HG03457 (cell line): ENCODE results near the gene PRPF8.
A peak's percentile ranks its signal among the peaks of the same experiment; 100 is the strongest.
"Not testable (repeated sequence)": the region's sequence is repeated elsewhere in the genome, so short reads cannot be mapped to it uniquely, and the experiment has no call there.

Experiments used
- ATAC-seq: cut with Tn5 transposase; IDR thresholded peaks from one replicate; pipeline ENCODE4 v1.9.1; 2021; ENCODE audit warnings: moderate number of reproducible peaks; ENCODE audit not compliant: unreplicated experiment

Gene PRPF8

DNA sequence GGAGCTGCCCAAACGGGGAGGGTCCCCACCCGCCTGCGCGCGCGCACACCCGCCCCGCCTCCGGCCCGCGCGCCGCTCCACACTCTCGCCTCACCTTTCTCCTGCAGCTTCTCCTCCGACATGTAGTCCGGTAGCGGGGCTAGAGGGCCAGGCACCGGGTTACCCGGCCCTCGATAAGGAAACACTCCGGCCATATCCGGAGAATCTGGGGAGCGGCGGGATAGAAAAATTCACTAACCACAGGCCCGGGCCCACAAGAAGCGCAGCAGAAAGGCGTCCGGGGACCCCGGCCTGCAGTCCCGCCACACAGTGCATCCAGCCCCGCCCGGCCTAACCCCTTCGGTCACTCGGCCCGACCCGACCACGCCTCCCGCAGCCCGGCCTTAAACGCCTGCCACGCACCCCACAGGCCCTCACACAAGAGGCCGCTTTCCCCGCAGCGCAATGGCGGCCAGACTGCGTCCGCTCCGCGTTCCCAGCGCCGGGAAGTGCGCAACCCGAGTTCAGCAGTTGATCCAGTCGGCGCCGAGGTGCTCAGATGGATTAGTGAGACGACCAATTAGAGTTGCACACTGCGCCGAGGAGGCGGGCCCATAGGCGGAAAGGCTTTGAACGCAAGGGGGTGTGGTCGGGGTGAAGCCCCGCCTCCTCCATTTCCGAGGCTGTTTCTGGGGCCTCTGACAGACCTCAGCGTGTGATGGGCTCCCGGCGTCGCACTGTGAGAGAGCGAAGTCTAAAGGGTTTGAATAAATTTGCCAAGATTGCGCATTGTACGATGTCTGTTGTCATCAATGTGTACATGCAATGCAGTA lies at the start of gene PRPF8:
Gene PRPF8, minus strand, starts transcription at position 490 of the 812 bp plus-strand sequence. Its CDS starts 296 bp downstream, at position 194.
- ATAC-seq = peak; percentile 92

DNA sequence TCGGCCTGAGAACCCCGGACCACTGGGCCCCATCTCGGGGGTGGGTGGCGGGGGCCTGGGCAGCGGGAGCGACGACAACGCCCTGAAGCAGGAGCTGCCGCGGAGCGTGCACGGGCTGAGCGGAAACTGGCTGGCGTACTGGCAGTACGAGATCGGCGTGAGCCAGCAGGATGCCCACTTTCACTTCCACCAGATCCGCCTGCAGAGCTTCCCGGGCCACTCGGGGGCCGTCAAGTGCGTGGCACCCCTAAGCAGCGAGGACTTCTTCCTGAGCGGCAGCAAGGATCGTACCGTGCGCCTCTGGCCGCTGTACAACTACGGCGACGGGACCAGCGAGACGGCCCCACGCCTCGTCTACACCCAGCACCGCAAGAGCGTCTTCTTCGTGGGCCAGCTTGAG lies 49.1 kb upstream of the PRPF8 start:
- no peak for ATAC-seq

DNA sequence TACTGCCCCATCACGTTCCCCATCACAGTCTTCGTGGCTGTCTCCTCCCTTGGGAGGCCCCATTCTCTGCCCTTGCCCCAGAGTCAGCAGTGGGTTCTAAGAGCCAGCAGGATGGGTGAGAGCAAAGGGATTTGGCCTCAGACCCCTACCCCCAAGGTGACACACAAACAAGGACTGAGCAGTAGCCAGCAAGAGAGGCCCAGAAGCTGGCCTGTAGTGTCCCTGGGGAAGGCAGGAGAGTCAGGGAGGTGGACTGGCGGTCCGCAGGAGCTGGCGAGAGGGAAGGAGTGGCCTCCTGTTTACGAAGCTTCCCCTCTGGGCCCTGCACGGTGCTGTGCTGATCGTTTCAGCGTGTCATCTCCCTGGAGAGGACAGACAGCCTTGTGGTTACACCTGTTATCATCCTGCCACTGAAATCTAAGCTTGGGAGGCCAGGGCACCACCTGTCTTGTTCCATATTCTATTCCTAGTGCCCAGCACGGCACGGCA lies 48.2 kb upstream of the PRPF8 start:
- no peak for ATAC-seq

DNA sequence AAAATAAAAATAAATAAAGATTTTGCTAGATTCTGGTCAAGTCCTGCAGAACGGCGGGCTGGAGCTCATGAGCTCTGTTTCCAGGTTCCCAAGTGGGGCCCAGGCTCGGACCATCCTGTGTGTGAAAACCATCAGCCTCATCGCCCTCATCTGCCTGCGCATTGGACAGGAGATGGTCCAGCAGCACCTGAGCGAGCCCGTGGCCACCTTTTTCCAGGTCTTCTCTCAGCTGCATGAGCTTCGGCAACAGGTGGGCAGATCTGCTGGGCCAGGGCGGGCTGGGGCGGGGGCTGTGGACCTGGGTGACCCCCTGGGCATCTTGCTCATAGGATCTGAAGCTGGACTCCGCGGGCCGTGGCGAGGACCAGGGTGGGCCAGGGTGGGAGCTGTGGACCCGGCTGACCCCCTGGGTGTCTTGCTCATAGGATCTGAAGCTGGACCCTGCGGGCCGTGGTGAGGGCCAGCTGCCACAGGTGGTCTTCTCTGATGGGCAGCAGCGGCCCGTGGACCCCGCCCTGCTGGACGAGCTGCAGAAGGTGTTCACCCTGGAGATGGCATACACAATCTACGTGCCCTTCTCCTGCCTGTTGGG lies 47.7 kb upstream of the PRPF8 start:
- no peak for ATAC-seq

DNA sequence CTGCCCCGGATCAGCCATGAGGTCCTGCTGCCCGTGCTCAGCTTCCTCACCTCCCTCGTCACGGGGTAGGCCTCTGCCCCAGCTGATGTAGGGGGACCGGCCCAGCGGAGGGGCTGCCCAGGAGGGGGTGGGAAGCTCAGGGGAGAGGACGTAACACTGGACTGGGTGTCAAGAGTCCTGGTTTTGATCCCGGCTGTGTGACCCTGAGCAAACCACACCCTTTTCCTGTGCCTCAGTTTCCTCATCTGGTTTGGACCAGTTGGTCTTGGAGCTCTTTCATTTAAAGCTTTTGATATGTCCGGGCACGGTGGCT lies 46.5 kb upstream of the PRPF8 start:
- no peak for ATAC-seq

DNA sequence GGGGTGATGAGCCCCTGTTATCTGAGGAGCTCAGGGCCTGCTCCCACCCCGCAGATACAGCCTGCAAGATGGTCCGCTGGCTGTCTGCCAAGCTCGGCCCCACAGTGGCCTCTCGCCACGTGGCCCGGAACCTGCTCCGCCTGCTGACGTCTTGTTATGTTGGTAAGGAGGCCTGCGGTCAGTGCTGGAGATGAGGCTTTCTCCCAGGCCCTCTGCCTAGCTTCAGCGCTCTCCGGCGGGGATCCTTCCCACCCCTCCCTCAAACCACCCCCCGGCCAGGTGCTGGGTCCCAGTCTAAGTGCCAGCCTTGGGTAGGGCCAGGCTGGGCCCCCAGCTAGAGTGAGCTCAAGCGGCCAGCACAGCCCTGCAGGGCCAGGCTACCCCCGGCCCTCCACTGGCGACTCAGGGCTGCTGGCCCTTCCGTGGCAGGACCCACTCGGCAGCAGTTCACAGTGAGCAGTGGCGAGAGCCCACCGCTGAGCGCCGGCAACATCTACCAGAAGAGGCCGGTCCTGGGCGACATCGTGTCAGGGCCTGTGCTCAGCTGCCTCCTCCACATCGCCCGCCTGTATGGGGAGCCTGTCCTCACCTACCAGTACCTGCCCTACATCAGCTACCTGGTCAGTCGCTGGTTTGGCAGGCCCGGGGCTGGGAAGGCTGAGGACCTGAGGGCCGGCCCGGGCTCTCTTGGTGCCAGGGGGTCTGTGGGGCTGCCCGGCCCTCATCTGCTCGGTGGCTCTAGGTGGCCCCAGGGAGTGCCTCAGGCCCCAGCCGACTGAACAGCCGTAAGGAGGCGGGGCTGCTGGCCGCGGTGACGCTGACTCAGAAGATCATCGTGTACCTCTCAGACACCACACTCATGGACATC lies 45.9 kb upstream of the PRPF8 start:
- no peak for ATAC-seq

DNA sequence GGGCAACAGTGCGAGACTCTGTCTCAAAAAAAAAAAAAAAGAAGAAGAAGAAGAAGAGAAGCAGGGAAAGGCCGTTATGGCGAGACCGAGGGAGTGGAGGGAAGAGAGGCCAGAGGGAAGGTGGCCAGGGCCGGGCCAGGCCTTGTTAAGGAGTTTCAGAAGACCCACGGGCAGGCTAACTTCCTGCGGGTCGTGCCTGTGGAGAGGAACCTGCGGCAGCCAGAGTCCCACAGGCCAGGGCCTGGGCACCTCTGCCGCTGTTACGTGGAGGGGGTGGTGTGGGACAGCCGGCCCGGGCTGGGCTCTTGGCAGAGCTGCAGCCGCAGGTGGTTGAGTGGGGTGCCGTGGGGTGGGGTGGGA lies 45.3 kb upstream of the PRPF8 start:
- ATAC-seq = no peak

DNA sequence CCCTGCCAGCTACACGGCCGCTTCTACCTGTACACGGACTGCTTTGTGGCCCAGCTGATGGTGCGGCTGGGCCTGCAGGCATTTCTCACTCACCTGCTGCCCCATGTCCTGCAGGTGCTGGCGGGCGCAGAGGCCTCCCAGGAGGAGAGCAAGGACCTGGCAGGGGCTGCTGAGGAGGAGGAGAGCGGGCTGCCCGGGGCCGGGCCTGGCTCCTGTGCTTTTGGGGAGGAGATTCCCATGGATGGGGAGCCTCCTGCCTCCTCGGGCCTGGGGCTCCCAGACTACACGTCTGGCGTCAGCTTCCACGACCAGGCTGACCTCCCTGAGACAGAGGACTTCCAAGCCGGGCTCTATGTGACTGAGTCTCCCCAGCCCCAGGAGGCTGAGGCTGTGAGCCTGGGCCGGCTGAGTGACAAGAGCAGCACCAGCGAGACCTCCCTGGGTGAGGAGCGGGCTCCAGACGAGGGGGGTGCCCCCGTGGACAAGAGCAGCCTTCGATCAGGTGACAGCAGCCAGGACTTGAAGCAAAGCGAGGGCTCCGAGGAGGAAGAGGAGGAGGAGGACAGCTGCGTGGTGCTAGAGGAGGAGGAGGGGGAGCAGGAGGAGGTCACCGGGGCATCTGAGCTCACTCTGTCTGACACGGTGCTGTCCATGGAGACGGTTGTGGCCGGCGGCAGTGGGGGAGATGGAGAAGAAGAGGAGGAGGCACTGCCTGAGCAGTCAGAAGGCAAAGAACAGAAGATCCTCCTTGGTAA lies 43.4 kb upstream of the PRPF8 start:
- ATAC-seq = no peak

DNA sequence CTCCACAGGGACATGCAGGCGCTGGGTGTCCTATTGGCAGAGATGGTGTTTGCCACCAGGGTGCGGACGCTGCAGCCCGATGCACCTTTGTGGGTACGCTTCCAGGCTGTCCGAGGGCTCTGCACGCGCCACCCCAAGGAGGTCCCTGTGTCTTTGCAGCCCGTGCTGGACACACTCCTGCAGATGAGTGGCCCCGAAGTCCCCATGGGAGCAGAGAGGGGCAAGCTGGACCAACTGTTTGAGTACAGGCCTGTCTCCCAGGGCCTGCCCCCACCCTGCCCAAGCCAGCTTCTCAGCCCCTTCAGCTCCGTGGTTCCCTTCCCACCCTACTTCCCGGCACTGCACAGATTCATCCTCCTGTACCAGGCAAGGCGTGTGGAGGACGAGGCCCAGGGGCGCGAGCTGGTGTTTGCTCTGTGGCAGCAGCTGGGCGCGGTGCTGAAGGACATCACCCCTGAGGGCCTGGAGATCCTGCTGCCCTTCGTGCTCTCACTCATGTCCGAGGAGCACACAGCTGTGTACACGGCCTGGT lies 42.7 kb upstream of the PRPF8 start:
- ATAC-seq = no peak

DNA sequence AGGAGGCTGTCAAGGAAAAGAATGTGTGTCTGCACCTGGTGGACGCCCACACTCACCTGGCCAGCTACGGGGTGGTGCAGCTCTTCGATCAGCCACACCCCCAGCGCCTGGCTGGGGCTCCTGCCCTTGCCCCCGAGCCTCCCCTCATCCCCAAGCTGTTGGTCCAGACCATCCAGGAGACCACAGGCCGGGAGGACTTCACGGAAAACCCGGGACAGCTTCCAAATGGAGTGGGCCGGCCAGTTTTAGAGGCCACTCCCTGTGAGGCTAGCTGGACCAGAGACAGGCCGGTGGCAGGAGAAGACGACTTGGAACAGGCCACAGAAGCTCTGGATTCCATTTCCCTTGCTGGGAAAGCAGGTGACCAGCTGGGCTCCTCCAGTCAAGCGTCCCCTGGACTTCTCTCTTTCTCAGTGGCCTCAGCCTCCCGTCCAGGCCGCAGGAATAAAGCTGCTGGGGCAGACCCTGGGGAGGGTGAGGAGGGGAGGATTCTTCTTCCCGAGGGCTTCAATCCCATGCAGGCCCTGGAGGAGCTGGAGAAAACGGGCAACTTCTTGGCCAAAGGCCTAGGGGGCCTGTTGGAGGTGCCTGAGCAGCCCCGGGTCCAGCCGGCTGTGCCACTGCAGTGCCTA lies 42.1 kb upstream of the PRPF8 start:
- ATAC-seq = no peak

DNA sequence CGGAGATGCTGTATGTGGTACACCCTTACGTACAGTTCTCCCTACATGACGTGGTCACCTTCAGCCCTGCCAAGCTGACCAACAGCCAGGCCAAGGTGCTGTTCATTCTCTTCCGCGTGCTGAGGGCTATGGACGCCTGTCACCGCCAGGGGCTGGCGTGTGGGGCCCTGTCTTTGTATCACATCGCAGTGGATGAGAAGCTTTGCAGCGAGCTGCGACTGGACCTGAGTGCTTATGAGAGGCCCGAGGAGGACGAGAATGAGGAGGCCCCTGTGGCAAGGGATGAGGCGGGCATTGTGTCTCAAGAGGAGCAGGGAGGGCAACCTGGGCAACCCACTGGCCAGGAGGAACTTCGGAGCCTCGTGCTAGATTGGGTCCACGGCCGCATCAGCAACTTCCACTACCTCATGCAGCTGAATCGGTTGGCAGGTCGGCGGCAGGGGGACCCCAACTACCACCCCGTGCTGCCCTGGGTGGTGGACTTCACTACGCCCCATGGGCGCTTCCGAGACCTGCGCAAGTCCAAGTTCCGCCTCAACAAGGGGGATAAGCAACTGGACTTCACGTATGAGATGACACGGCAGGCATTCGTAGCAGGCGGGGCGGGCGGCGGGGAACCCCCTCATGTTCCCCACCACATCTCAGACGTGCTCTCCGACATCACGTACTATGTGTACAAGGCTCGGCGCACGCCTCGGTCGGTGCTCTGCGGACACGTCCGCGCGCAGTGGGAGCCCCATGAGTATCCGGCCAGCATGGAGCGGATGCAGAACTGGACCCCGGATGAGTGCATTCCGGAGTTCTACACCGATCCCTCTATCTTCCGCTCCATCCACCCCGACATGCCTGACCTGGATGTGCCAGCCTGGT lies 41.2 kb upstream of the PRPF8 start:
- no peak for ATAC-seq

DNA sequence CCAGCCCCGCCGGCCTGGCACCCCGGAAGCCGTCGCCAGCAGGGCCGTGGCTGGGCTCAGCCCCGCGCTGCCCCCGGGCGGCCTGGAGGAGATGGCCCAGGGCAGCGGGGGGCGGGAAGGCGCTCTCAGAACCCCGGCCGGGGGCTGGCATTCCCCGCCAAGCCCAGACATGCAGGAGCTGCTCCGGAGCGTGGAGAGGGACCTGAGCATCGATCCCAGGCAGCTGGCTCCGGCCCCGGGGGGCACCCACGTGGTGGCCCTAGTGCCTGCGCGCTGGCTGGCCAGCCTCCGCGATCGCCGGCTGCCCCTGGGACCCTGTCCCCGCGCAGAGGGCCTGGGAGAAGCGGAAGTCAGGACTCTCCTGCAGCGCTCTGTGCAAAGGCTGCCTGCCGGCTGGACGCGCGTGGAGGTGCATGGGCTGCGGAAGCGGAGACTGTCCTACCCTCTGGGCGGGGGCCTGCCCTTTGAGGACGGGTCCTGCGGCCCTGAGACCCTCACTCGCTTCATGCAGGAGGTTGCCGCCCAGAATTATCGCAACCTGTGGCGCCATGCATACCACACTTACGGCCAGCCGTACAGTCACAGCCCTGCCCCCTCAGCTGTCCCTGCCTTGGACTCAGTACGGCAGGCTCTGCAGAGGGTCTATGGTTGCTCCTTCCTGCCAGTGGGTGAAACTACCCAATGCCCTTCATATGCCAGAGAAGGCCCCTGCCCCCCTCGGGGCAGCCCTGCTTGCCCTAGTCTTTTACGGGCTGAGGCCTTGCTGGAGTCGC lies 40.4 kb upstream of the PRPF8 start:
- no peak for ATAC-seq

DNA sequence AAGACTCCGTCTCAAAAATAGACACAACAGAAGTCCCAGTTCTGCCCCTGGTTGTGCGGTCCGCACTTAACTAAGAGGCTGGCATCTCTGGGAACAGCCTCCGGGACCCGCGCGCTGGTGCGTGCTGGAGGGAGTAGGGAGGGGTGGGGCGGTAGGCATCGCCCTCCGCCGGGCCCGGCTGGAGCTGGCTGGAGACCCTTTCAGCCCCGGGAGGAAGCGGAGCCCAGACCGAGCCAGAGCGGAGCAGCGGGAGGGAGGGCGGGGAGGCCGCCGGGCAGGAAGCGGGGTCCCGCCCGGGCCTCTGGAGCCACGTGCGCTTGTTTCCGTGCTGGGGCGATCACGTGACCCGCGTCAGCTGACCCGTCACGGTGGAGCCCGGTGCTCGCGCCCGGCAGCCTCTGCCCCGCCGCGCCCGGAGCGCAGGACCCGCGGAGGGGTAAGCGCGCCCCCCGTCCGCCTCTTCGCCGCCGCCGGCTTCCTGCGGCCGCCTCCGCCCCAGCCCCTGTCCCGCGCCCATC lies 39.7 kb upstream of the PRPF8 start, which contains the start of gene WDR81:
Gene WDR81, plus strand, starts transcription at position 354 of the 518 bp plus-strand sequence. CDS start 256 bp downstream, outside the sequence.
- ATAC-seq = no peak

DNA sequence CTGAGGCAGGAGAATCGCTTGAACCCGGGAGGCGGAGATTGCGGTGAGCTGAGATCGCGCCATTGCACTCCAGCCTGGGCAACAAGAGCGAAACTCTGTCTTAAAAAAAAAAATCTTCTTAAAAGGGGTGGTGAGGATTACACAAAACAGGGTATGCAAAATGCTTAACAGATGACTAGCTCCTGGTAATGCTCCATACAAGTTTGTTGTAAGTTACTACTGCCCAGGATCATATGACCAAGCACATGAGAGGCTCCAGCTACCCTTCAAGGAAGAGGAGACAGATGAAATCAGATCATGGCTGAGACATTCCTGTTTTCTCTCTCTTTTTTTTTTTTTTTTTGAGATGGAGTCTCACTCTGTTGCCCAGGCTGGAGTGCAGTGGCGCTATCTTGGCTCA lies 37.4 kb upstream of the PRPF8 start:
- ATAC-seq = not testable (repeated sequence)

DNA sequence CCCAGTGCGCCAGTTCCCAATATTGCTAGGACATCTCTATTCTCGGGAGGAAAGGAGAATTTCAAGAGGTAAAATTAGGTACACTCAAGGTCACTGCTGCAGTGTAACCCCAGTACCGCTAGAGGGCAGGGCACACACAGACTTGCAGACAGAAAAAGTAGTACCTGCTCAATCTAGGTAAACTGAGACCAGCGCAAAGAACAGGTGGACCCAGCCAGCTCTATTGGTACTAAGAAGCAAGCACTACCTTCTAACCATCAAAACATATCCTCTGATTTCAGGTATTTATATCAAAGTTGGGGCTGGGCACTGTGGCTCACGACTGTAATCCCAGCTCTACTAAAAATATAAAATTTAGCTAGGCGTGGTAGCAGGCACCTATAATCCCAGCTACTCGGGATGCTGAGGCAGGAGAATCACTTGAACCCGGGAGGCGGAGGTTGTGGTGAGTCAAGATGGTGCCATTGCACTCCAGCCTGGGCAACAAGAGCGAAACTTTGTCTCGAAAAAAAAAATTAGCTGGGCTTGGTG lies 36.3 kb upstream of the PRPF8 start:
- ATAC-seq = no peak

DNA sequence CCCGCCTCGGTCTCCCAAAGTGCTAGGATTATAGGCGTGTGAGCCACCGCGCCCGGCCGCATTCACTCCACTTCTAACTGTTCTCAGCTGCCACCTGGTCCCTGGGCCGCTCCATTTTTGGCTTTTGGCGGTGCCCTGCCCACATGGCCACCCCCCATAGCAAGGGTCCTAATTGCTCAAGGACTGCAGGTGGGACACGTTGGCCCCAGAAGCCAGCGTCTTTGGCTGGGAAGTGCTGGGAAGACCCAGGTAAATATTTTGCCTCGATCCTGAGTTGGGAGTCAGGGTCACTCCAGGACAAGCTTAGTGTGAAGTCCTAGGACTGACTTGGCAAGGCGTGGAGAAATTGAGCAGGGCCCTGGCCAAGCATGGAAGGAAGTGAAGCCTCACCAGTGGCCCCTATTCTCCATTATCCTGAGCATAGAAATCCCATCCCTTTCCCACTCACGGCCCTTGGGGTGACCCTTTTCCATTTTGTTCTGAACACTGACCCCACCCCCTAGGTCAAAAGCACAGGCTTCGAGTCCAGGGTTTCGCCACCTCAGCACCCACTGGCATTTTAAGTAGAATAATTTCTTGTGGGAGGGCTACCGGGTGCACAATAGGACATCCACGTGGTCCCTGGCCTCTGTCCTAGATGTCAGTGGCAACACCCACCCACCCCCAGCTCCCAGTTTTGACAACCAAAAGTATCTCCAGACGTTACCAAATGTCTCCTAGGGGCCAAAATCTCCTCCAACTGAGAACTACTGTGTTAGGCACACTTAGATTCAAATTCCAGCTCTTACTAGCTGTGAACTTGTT lies 33.9 kb upstream of the PRPF8 start:
- no peak for ATAC-seq
